GM12864 (cell line): ENCODE measurements around the gene CD9.
"Not testable (repeated sequence)": the region's sequence is repeated elsewhere in the genome, so short reads cannot be mapped to it uniquely, and the experiment has no call there.

Source experiments
- DNase-seq: peaks from one replicate; pipeline ENCODE4 v3.0.0-alpha.2; 2011; ENCODE audit warnings: low read depth
- H3K4me3 ChIP-seq: 2 replicates; pipeline ENCODE4 v1.5.1; 2011; ENCODE audit warnings: mild to moderate bottlenecking, low read depth, low read length, control low read depth
- CTCF ChIP-seq: IDR thresholded peaks from 2 replicates; pipeline ENCODE4 v1.5.1; 2011; ENCODE audit warnings: low read depth, mild to moderate bottlenecking, moderate library complexity, low read length, control low read depth, inconsistent platforms; ENCODE audit errors: missing control alignments

Gene CD9

GRCh38 chr12:6181583-6182278 lies 18.5 kb upstream of the CD9 start:
- no peak for TF ChIP-seq CTCF
- H3K4me3 ChIP-seq, result no peak overlapping the region
- DNase-seq, result no peak

DNA sequence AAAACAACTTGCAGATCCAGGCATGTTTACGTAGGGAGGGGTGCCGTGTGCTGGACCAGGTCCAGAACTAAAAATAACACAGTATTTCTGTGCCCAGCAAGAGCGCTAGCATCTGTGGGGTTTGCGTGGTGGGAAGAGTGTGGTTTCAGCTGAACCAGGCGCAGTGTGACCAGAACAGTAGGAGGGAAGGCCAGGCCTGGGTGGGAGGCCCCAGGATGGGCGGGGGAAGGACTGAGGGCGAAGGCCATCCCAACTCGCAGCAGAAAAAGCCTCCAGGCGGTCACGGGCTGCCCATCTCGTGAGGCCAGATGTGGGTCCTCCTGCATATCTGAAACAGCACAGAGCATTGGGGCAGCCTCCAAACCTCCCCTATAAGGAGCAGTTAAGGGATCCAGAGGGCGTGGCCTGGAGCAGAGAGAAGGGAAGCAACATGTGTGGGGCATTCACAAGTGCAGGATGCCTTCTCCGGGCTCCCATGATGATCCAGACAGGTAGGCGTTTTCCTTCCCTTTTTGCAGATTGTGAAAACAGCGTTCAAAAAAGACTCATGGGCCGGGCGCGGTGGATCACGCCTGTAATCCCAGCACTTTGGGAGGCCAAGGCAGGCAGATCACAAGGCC lies 17.8 kb upstream of the CD9 start:
- TF ChIP-seq CTCF, result no peak
- no peak for DNase-seq
- H3K4me3 ChIP-seq, result no peak overlapping the region

- DNase-seq, result no peak
- H3K4me3 ChIP-seq, result no peak overlapping the region; the same call in 1 of the 2 replicates
- TF ChIP-seq CTCF, result no peak
Measured at GRCh38 chr12:6183689-6184428, 16.3 kb upstream of the CD9 start.

DNA sequence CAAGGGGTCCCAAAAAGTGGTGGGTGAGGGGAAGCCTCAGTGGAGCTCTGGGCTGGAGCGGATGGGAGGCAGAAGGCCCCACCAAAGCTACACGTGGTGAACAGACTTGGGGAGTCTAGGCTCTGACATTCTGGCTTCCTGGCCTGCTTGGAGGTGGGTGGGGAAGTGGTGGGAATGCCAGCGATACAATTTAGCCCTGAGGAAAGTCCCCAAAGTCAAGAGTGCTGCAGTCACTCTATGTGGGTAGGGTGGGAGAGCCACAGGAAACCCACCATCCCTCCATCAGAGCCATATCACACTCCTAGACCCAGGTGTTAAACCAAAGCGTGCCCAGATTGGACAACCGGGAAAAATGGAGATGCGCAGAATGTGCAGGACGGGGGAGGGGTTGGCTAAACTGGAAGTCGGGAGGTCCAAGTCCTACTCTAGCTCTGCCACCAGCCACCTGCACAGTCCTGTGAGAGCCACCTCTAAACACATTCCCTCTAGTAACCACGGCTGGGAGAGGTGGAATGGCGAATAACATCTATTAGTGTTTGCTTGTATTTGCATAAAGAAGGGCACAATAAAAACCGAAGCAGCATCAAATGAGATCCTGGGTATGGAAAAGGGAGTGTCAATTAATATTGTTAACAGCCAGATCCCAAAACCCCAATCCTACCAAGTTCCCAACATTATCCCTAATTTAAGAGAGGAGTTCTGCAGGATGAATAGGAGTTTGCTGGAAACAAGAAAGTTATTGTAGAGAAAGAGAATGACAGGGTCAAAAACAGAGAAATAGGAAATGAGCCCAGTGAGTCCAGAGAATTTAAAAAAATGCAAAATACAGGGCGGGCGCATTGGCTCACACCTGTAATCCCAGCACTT lies 14.0 kb upstream of the CD9 start:
- H3K4me3 ChIP-seq, result no peak overlapping the region
- no peak for DNase-seq
- no peak for TF ChIP-seq CTCF

GRCh38 chr12:6187948-6188793 lies 12.0 kb upstream of the CD9 start:
- H3K4me3 ChIP-seq, result no peak overlapping the region
- TF ChIP-seq CTCF, result no peak
- no peak for DNase-seq

DNA sequence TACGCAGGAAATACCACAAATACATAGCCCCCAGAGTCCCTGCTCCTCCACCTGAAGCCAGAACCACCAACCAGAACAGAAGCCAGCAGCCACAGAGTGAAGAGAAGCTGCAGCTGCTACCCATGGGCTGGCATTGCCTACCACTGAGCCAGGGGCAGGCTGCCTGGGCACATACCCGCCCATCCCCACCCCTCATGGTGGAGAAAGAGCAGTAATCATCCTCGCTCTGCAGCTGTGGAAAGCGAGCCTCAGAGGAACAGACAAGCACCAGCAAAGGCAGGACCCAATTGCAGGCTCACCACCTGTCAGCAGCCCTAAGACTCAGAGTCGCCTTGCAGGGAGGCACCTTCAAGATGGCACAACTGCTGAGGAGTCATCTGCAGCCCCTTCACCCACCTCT lies 11.2 kb upstream of the CD9 start:
- TF ChIP-seq CTCF, result no peak
- DNase-seq, result no peak

DNA sequence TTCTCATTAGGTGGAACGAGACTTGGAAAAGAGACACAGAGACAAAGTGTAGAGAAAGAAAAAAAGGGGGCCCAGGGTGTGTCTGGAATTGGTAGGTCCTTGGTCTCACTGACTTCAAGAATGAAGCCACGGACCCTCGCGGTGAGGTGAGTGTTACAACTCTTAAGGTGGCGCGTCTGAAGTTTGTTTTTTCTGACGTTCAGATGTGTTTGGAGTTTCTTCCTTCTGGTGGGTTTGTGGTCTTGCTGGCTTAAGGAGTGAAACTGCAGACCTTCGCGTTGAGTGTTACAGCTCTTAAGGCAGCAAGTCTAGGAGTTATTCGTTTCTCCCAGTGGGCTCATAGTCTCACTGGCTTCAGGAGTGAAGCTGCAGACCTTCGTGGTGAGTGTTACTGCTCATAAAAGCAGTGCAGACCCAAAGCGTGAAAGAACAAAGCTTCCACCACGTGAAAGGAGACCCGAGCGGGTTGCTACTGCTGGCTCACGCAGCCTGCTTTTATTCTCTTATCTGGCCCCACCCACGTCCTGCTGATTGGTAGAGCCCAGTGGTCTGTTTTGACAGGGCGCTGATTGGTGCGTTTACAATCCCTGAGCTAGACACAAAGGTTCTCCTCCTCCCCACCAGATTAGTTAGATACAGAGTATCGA lies 10.1 kb upstream of the CD9 start:
- DNase-seq, H3K4me3 ChIP-seq: not testable (repeated sequence)

More for the DNA sequence above, 11.2 kb upstream of the CD9 start:
- H3K4me3 ChIP-seq, result no peak overlapping the region

DNA sequence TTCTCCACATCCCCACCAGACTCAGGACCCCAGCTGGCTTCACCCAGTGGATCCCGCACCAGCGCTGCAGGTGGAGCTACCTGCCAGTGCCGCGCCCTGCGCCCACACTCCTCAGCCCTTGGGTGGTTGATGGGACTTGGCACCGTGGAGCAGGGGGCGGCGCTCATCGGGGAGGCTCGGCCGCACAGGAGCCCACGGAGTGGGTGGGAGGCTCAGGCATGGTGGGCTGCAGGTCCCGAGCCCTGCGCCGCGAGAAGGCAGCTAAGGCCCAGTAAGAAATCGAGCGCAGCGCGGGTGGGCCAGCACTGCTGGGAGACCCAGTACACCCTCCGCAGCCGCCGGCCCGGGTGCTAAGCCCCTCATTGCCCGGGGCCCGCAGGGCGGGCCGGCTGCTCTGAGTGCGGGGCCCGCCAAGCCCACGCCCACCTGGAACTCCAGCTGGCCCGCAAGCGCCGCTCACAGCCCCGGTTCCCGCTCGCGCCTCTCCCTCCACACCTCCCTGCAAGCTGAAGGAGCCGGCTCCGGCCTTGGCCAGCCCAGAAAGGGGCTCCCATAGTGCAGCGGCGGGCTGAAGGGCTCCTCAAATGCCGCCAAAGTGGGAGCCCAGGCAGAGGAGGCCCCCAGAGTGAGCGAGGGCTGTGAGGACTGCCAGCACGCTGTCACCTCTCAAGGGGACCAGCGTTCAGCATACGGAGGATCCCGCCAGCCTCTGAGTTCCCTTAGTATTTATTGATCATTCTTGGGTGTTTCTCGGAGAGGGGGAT lies 9.3 kb upstream of the CD9 start:
- not testable (repeated sequence) for H3K4me3 ChIP-seq, DNase-seq
